Activated T-helper 1 cell treated with anti-CD3 and anti-CD28 coated beads, Interleukin-12 subunit alpha, Interleukin-12 subunit beta, Interleukin-2, Interleukin-4 antibody, amounts not matched to agents 30 ng/mL and 10 ng/mL and 1 ng/mL, durations not matched to agents 14 hours and 24 hours and 36 hours (primary cell): ENCODE results near the gene CFAP119. TPM values are rescaled to one million over a fixed set of nuclear protein-coding genes. Genes with fewer than 3 reads are reported as not detected.
A peak's percentile ranks its signal among the peaks of the same experiment; 100 is the strongest.

ENCODE experiments used
- DNase-seq: peaks from one replicate; pipeline ENCODE4 v3.0.0; 2021; ENCODE audit warnings: low spot score
- H3K27ac Mint-ChIP-seq: one replicate; pipeline ENCODE4 v1.8.0; 2021; ENCODE audit warnings: mild to moderate bottlenecking, mixed read lengths
- H3K27me3 Mint-ChIP-seq: one replicate; pipeline ENCODE4 v1.8.0; 2022; ENCODE audit warnings: mild to moderate bottlenecking, moderate library complexity, mixed read lengths; ENCODE audit not compliant: insufficient read depth
- H3K36me3 Mint-ChIP-seq: one replicate; pipeline ENCODE4 v1.8.0; 2021; ENCODE audit warnings: low read depth, mixed read lengths
- H3K4me1 Mint-ChIP-seq: one replicate; pipeline ENCODE4 v1.8.0; 2021; ENCODE audit warnings: low read depth, mixed read lengths
- H3K4me3 Mint-ChIP-seq: one replicate; pipeline ENCODE4 v1.8.0; 2021; ENCODE audit warnings: mild to moderate bottlenecking, moderate library complexity, mixed read lengths
- H3K9me3 Mint-ChIP-seq: one replicate; pipeline ENCODE4 v1.8.0; 2021; ENCODE audit warnings: mixed read lengths
- intact Hi-C: fragments of 100-400 bp; cut with micrococcal nuclease; formaldehyde crosslinking; loops from one replicate; pipeline ENCODE4 v1.15.1; 2024
- total RNA-seq: library from RNA; stranded (reverse); gene quantifications from 2 replicates; pipeline ENCODE4 v1.2.3, GENCODE V29; 2022

Gene CFAP119
- total RNA-seq, 1 donor from 2014 or later, result 4.4 TPM

- peaks cover 18% of the 10 kb centered on the region for H3K36me3 Mint-ChIP-seq
- peak; percentile 56 for DNase-seq
- peak overlapping the region; percentile 94 for H3K4me3 Mint-ChIP-seq
- intact Hi-C loops, result loop anchor here (1.0 kb wide), 3 partner anchors 13 to 39 kb away; partner anchors contain the start of genes CFAP119, PHKG2 and RNF40
- H3K27ac Mint-ChIP-seq, result peak overlapping the region; percentile 96
- no peaks in the 10 kb centered on the region for H3K27me3 Mint-ChIP-seq
- H3K9me3 Mint-ChIP-seq, result no peaks in the 10 kb centered on the region
- peaks cover 20% of the 10 kb centered on the region for H3K4me1 Mint-ChIP-seq
These were observed 13.7 kb upstream of the CFAP119 start for GRCh38 chr16:30775392-30776188.

- Mint-ChIP-seq H3K4me3 (peak overlapping the region; percentile 94), H3K4me1 (peaks cover 20% of the 10 kb centered on the region), H3K27me3 (no peaks in the 10 kb centered on the region), H3K9me3 (no peaks in the 10 kb centered on the region), H3K36me3 (peaks cover 21% of the 10 kb centered on the region), H3K27ac (peak overlapping the region; percentile 96)
- intact Hi-C loops, result loop anchor here (1.0 kb wide), 3 partner anchors 13 to 39 kb away; partner anchors contain the start of genes CFAP119, PHKG2 and RNF40
- no peak for DNase-seq
These were observed 13.2 kb upstream of the CFAP119 start for GRCh38 chr16:30775131-30775391.

DNA sequence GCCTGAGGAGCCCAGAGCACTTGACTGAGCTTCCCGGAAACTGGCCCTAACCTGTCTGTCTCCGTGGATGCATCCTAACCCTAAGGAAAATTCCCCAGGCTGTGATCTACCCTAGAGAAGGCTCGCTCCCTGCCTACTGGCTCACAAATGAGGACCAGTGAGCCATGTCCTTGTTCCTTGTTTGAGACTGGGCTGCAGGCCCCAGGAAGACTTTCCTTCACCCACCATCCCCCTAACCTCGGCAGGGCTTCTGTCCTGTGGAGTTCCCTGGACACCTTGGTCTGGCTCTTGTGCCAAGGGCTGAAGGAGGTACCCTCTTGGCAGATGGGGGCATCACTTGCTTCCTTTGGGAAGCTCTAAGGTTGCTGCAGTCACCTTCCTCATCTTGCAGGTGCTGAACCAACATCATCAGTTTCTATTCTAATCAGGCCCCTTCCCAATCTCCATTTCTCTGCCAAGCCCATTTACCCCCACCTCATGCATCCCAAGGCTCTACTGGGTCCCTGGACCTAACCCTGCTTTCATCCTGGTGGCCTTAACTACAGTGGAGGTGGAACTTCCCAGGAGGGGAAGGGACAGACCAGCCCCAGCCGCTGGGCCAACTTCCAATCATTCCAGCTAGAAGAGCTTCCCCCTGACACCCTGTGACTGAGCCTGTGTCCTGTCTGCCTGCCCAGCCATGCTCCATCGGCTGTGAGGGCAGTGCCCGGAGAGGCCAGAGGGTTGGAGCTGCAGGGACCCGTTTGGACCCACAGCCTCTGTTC is 12.7 kb upstream of the CFAP119 start:
- peak overlapping the region; percentile 94 for H3K4me3 Mint-ChIP-seq
- H3K4me1 Mint-ChIP-seq, result peaks cover 20% of the 10 kb centered on the region
- intact Hi-C loops, result loop anchor here (1.0 kb wide), 3 partner anchors 12 to 40 kb away; partner anchors contain the start of genes CFAP119, PHKG2 and RNF40
- H3K9me3 Mint-ChIP-seq, result no peaks in the 10 kb centered on the region
- H3K27me3 Mint-ChIP-seq, result no peaks in the 10 kb centered on the region
- peaks cover 22% of the 10 kb centered on the region for H3K36me3 Mint-ChIP-seq
- DNase-seq, result no peak
- H3K27ac Mint-ChIP-seq, result no peak overlapping the region

- Mint-ChIP-seq H3K27me3 (no peaks in the 10 kb centered on the region), H3K36me3 (peaks cover 27% of the 10 kb centered on the region), H3K4me1 (peaks cover 20% of the 10 kb centered on the region), H3K4me3 (no peak overlapping the region), H3K27ac (no peak overlapping the region), H3K9me3 (no peaks in the 10 kb centered on the region)
- intact Hi-C loops, result no loop called here
- no peak for DNase-seq
These were observed 12.0 kb upstream of the CFAP119 start for GRCh38 chr16:30773826-30774225.

- peaks cover 38% of the 10 kb centered on the region for H3K36me3 Mint-ChIP-seq
- H3K4me1 Mint-ChIP-seq, result peaks cover 11% of the 10 kb centered on the region
- H3K27ac Mint-ChIP-seq, result no peak overlapping the region
- H3K27me3 Mint-ChIP-seq, result no peaks in the 10 kb centered on the region
- H3K9me3 Mint-ChIP-seq, result no peaks in the 10 kb centered on the region
- no peak overlapping the region for H3K4me3 Mint-ChIP-seq
- DNase-seq, result no peak
- intact Hi-C loops, result no loop called here
These were observed 9.9 kb upstream of the CFAP119 start for GRCh38 chr16:30771726-30772125.

DNA sequence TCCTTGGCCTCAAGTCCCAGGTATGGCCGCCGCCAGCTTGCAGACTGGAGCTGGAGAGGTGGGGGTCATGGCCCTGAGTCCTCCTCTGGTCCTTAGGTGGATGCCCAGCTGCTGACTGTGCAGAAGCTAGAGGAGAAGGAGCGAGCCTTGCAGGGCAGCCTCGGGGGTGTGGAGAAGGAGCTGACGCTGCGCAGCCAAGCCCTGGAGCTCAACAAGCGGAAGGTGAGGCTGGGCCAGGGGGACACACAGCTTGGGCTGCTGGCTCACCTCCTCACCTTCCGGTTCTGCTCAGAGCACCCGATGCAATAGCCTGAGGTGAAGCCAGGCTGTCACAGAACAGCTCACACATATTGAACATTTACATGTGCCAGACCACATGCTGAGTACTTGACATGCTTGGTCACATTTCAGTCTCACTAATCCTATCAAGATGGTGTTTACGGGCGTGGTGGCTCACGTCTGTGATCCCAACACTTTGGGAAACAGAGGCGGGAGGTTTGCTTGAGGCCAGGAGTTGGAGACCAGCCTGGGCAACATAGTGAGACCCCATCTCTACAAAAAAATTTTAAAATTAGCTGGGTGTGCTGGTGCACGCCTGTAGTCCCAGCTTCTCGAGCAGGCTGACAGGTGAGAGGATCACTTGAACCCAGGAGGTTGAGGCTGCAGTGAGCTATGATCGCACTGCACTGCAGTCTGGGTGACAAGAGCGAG is 7.7 kb upstream of the CFAP119 start:
- H3K36me3 Mint-ChIP-seq, result peaks cover 53% of the 10 kb centered on the region

DNA sequence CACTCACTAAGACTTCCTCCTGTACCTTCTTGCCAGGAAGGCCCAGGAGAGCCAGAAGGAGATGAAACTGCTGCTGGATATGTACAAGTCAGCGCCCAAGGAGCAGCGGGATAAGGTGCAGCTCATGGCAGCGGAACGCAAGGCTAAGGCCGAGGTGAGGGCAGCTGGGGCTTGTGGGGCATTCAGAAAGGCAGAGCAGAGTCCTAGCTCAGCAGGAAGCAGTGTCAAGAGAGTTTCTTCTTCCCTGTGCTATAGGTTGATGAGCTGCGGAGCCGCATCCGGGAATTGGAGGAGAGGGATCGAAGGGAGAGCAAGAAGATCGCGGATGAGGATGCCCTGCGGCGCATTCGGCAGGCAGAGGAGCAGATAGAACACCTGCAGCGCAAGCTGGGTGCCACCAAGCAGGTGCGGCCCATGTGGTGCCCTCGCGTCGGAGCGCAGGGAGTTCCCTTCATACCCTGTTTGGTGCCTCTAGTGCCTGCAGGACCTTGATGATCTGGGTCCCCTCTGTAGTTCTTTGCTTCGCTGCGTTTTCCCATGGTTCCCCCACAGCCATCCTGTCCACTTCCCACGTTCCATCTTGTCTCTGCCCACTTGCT is 6.8 kb upstream of the CFAP119 start:
- no peak for DNase-seq
- Mint-ChIP-seq H3K27me3 (no peaks in the 10 kb centered on the region), H3K4me1 (peaks cover 14% of the 10 kb centered on the region), H3K9me3 (no peaks in the 10 kb centered on the region), H3K36me3 (peaks cover 53% of the 10 kb centered on the region), H3K4me3 (no peak overlapping the region), H3K27ac (no peak overlapping the region)
- intact Hi-C loops, result no loop called here

More for the DNA sequence above, 7.7 kb upstream of the CFAP119 start:
- H3K27me3 Mint-ChIP-seq, result no peaks in the 10 kb centered on the region
- no peak overlapping the region for H3K4me3 Mint-ChIP-seq
- H3K4me1 Mint-ChIP-seq, result peaks cover 10% of the 10 kb centered on the region
- no peak for DNase-seq
- no peaks in the 10 kb centered on the region for H3K9me3 Mint-ChIP-seq
- intact Hi-C loops, result no loop called here
- H3K27ac Mint-ChIP-seq, result no peak overlapping the region

DNA sequence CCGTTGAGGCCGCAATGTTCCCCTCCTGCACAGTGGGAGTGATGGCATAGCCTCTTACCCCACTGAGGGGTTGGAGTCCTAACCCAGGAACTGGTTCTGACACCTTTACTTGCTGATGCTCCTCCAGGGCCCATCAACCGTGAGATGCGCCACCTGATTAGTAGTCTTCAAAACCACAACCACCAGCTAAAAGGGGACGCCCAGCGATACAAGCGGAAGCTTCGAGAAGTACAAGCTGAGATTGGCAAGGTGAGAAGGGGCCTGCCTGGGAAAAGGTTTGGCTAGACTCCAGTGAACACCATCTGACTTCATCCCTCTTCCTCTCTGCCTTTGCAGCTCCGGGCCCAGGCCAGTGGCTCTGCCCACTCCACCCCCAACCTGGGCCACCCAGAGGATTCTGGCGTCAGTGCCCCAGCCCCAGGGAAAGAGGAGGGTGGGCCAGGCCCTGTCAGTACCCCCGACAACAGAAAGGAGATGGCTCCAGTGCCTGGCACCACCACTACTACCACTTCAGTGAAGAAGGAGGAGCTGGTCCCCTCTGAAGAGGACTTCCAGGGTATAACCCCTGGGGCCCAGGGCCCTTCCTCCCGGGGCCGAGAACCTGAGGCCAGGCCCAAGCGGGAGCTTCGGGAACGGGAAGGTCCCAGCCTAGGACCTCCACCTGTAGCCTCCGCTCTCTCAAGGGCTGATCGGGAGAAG is 6.1 kb upstream of the CFAP119 start:
- DNase-seq, result no peak
- peaks cover 51% of the 10 kb centered on the region for H3K36me3 Mint-ChIP-seq
- intact Hi-C loops, result no loop called here
- H3K27ac Mint-ChIP-seq, result no peak overlapping the region
- no peak overlapping the region for H3K4me3 Mint-ChIP-seq
- H3K4me1 Mint-ChIP-seq, result peaks cover 17% of the 10 kb centered on the region
- no peaks in the 10 kb centered on the region for H3K27me3 Mint-ChIP-seq
- no peaks in the 10 kb centered on the region for H3K9me3 Mint-ChIP-seq

- peaks cover 45% of the 10 kb centered on the region for H3K36me3 Mint-ChIP-seq
These were observed 5.0 kb upstream of the CFAP119 start for GRCh38 chr16:30766933-30767284.

GRCh38 chr16:30766206-30766932 is 4.5 kb upstream of the CFAP119 start:
- DNase-seq, result no peak
- no peaks in the 10 kb centered on the region for H3K27me3 Mint-ChIP-seq
- H3K4me1 Mint-ChIP-seq, result peaks cover 16% of the 10 kb centered on the region
- H3K27ac Mint-ChIP-seq, result no peak overlapping the region
- intact Hi-C loops, result no loop called here
- H3K4me3 Mint-ChIP-seq, result no peak overlapping the region
- H3K36me3 Mint-ChIP-seq, result peaks cover 44% of the 10 kb centered on the region
- no peaks in the 10 kb centered on the region for H3K9me3 Mint-ChIP-seq

More at GRCh38 chr16:30766933-30767284, 5.0 kb upstream of the CFAP119 start:
- H3K27ac Mint-ChIP-seq, result no peak overlapping the region
- intact Hi-C loops, result no loop called here
- DNase-seq, result no peak
- H3K27me3 Mint-ChIP-seq, result no peaks in the 10 kb centered on the region
- peaks cover 16% of the 10 kb centered on the region for H3K4me1 Mint-ChIP-seq
- no peaks in the 10 kb centered on the region for H3K9me3 Mint-ChIP-seq
- no peak overlapping the region for H3K4me3 Mint-ChIP-seq

GRCh38 chr16:30764816-30765465 is 3.1 kb upstream of the CFAP119 start:
- Mint-ChIP-seq H3K27ac (no peak overlapping the region), H3K9me3 (no peaks in the 10 kb centered on the region), H3K4me3 (no peak overlapping the region), H3K4me1 (peaks cover 28% of the 10 kb centered on the region), H3K27me3 (no peaks in the 10 kb centered on the region), H3K36me3 (peaks cover 41% of the 10 kb centered on the region)
- no peak for DNase-seq
- intact Hi-C loops, result loop anchor here (5.0 kb wide), 2 partner anchors 132 to 307 kb away; partner anchors contain the start of genes CTF1, ZNF646 and ZNF668
